HG03575 (cell line): Measurements from ENCODE around the gene CMIP.

Experiments
- ATAC-seq: cut with Tn5 transposase; IDR thresholded peaks from one replicate; pipeline ENCODE4 v1.9.1; 2021; ENCODE audit not compliant: unreplicated experiment, insufficient number of reproducible peaks, low FRiP score; ENCODE audit errors: extremely low read depth

The CMIP gene

DNA sequence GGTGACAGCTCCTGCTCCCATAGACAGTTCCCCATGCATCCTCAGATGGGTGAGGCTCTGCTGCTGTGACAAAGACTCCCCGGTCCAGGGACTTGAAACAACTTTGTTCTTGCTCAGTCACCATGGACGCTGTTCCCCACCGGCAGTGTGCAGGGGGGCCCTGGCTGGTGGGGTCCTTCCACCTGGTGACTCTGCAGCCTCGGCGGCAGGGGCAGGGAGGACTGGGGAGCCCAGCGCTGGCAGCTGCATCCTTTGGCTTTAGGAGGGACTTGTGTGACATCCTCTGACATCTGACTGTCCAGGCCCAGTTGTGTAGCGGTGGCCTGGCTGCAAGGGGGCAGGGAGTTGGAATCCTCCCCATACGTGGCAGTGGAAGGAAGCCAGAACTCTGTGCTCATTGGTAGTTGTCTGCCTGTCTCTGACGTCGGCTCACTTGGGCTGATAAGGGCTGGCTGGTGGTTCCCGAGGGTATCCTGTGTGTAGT is 107.3 kb downstream of the CMIP start:
- ATAC-seq: no peak

DNA sequence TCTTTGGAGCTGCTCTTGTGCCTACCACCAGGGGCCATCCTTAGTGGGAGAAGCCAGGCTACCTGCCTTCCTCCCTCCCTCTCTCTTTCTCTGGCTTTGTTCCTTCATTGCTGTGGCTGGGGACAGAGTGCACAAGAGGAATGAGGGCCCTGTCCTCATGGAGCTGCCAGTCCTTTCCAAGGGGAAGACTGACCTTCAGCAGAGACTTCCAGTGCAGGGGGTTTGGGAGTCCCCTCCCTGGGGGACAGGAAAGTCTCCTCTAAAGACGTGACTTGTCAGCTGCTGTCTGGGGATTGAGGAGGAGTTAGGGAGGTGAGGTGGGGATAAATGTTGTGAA is 108.1 kb downstream of the CMIP start:
- ATAC-seq: no peak

DNA sequence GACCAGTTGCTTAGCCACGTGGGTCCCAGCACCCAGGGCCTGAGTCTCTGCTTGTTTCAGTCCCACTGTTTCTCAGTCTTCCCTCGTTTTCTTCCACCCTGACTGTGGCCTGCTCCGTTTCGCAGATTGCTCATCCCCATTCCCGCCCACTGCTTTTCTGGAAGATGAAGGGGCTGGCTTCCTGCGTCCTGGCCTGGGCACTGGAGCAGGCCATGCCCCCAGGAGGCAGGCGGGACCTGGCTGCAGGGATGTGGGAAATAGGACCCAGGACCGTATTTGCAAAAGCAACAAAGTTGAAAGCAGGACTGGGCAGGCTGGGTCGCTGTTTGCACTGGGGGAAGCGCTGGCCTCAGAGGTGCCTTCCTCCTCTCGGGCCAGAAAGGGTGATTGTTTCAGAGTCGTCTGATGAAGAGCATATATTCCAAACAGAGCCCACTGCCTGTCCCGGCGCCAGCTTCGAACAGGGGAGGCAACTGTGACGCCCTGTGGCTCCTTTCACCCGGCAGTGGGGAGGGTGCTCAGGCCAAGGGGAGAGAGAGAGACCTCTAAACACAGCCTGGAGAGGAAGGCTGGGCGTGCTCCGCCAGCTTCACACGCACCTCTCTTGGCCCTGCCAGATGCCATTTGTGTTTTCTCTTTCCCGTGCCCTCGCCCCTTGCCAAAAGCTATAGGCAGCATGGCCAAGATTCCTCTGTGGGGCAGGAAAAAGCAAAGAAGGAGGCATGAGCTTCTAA is 108.6 kb downstream of the CMIP start:
- ATAC-seq: no peak

DNA sequence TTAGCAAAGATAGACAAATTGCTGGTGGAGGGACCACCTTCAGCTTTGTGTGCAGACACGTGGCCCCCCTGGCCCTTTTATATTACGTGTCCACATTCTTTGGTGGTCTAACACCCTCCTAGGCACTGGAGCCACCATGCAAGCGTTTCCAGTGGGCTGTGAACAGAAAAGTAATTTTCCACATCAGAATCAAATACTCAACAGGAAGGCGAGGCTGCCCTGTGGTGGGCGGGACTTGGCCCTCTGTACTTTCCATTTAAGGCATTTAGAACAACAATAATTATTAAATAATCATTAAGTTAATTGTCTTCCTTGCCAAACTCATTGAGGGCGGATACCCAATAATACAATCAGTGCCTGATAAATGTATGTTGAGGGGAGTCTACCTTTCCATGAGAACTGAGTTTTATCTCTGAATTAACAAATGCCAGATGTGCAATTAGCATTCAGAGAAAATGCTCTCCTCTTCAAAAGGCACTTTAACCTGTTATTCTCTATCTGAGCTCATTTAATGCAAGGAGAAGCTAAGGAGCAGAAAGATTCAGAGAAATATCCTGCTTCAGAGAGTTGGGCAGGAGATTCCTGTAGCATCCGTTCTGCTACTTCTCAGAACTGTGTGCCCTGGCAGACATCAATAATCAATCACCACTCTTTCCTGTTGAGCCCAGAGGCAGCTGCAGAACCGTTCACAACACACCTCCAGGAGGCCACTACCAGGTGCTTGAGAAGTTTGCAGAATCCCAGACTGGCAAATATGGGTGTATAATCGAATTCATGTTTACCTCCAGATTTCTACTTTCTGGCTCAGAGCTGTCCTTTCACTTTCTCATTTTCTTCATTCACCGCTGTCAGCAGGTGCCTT is 109.4 kb downstream of the CMIP start:
- ATAC-seq: no peak

DNA sequence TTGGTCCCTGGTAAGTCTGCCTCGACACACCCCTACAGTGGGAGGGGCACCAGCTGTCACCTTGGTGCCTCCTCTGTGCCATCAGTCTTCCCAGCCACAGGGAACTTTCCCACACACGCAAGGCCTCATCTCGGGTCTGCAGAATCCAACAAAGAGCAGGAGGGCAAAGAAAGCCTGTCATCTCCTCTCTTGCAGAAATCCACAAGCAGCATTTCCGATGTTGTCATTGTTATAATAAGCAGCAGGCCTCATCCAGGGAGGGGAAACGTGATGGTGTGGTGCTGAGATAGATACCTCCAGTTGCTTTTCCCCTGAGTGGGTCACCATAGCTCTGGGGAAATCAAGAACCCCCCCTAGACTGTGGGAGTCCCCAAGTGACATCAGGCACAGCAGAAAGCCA is 110.4 kb downstream of the CMIP start:
- ATAC-seq: no peak

DNA sequence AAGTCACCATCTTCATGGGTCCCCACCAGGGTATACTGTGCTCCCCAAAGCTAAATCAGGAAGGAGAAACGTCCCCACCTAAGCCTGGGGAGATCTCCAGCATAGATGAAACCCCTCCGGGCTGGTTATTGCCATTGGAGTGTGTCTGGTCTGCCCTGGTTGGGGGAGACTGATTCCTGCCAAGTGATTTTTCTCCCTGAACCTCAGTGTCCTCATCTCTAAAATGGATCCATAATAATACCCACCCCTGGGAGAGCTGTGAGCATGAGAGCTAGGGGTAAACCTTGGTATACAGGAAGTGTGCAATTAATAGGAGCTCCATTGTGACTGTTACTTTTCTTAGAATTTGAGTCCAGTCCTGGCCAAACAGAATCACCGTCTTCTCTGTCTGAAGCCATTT is 111.1 kb downstream of the CMIP start:
- ATAC-seq: no peak

DNA sequence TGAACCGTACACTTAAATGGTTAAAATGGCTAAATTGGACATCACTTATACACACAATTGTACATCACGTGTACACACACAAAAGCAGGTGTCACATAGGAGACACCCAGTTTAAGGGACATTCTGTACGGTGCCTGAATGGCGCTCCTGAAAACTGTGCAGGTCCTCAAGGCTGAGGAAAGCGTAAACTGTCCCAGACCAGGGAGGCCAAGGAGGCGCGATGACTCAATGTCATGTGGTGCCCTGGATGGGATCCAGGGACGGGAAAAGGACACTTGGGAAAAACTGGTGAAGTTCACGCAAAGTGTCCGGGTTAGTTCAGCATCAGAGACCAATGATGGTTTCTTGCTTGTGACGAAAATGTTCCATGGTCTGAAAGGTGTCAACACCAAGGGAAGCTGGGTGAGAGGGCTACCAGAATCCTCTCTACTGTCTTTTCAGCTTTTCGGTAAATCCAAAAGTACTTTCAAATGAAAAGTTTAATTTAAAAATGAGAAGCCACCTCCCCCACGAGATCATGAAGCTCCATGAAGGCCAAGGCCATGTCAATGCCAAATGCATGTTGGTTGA is 112.2 kb downstream of the CMIP start:
- no peak for ATAC-seq

DNA sequence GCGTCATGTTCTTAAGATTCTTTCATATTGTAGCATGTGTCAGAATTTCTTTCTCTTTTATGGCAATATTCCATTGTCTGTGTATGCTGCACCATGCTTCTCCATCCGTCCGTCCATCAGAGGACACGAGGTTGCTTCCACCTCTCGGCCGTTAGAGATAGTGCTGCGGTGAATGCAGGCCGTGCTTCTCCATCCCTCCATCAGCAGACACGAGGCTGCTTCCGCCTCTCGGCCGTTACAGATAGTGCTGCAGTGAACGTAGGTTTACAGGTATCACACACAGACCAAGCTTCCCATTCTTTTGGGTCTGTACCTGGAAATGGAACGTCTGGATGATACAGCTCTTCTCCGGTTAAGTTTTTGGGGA is 113.5 kb downstream of the CMIP start:
- no peak for ATAC-seq

DNA sequence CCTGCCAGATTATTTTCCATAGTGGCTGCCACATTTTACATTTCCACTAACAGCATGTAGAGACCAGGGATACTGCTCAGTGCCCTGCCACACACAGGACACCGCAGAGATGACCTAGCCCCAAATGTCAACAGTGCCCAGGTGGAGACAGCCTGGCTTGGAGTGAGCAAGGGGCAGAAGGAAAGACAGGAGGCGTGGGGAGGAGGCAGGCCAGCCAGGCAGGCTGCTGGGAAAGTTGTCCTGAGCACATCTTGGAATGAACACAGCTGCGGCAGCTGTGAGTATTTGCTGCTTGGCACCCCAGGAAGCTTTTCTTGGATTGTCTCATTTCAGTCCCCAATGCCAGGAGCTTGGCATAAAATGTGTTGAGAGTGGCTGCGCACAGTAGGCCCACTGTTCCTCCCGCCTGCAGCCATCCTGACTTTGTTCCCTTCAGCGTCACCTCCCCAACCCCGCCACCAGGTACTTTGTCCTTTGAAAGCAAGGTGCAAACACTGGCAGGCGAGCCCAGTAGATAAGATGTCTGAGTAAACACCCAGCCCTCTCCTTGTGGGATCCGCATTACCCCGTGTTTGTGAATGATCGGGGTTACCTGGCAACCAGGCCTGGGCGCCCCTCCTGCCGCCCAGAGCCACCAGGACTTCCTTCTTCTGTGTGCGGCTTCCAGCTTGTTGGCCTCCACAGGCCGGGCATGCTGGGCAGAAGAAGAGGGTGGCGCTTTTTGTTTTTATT is 114.0 kb downstream of the CMIP start:
- ATAC-seq: no peak

DNA sequence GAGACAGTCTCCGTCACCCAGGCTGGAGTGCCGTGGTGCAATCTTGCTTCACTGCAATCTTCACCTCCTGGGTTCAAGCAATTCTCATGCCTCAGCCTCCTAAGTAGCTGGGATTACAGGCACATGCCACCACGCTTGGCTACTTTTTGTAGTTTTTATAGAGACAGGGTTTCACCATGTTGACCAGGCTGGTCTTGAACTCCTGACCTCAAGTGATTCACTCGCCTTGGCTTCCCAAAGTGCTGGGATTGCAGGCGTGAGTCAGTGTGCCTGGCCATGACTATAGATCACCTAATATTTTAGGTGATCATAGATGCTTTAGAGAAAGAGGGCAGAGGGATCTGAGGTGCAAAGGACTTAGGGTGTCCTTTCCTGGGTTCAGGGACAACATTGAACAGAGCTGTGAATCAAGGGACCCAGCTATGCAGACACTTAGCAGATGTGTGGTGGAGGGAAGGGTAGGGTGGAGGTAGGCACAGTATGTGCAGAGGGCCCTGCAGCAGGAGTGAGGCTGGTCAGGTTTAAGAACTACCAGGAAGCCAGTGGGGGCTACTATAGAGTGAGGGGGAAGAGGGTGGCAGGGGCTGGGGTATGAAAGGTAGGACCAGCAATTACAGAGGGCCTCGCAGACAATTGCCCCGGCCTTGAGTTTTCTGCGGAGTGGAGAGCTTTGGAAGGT is 116.5 kb downstream of the CMIP start:
- no peak for ATAC-seq

DNA sequence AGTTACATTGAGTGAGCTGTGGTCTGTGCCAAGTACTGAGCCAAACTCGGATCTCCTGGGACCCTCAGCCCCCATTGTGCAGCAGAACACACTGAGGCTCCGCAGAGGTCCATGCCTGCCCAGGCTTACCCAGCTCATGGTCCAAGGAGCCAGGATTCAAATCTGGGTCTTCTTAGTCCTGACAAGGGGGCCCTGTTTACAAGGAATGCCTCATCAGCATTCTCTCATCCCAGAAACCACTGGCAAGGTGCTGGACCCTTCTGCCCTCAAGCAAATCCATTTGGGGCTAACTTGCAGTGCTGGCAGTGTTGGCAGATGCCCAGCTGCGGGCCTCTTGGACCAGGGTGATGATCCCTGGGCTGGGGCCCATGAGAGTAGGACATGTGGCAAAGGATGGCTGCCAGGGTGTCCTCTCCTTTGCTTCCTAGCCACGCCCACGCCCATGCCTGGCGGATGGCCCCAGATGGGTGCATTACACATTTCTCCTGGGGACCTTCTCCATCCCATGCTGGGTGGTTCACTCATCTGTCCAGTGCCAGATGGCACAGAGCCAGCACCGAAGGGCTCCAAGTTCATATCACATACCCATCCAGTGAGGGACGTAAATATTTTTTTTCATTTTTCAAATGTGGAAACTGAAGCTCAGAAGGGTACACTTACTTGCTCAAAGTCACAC is 117.7 kb downstream of the CMIP start:
- no peak for ATAC-seq

DNA sequence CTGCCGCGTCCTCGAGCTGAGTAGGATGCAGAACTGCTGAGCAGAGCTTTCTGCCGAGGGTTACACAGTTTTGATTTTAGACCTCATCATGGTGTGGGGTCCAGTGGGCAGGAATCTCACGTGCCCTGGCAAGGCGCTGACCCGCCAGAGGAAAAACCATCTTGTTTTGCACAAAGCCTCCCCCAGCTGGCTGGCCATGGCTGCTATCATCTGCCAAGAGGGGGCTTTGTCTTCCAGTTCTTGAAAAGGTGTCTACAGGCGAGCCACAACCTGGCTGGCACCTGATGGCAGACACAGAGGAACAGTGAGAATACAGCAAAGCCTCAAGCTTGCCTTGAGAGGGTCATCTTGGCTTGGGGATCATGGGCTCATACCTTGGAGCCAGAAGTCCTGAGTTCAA is 118.3 kb downstream of the CMIP start:
- ATAC-seq: no peak

DNA sequence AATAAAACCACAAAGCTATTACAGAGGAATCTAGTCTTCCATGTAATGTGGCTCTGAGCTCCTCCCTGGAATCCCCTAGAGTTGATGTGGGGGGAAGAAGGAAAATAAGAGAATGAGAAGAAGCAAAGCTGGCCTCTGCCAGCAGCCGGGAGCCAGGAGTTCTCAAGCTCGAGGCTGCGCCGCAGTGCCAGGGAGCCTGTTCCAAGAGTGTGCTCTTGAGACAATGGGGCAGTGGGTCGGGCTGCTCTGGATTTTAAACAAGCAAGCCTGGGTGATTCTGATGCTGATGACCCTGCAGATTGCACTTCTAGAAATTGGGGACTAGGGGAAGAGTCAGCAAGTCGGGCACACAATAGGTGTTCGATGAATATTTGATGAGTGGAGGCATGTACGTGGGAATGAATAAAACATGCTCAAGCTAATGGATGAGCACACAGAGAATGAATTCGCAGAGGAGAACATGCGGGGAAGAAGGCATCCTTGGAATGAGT is 119.9 kb downstream of the CMIP start:
- no peak for ATAC-seq

DNA sequence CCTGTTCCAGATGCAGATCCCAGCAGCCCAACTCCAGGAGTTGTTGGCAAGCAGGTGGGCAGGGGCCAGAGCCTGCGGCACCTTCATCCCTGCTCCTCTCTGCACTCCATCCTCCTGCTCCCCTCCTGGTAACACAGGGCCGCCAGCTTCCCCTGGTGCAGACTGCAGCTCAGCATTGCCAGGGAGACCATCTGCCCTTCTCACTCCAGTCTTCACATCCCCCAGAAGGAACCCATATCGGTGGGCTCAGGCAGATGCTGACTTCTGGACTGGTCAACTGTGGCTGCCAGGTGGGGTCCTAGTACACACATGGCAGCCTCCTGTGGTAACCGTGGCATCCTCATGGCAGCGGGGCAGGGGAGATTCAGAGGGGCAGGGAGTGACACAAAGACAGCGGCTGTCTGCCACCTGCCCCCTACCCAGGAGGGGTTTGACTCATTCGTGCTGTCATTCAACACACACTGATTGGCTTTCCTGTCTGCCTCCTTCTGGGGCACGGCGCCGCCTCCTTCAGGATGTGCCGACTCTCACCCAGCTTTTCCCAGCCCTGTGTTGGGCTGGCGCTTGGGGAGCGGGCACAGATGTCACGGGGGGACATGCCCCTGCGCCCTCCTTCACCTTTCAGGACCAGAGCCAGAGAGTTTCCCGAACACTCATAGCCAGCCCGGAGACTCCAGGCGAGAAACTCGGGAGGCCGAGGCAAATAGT is 120.9 kb downstream of the CMIP start:
- no peak for ATAC-seq

DNA sequence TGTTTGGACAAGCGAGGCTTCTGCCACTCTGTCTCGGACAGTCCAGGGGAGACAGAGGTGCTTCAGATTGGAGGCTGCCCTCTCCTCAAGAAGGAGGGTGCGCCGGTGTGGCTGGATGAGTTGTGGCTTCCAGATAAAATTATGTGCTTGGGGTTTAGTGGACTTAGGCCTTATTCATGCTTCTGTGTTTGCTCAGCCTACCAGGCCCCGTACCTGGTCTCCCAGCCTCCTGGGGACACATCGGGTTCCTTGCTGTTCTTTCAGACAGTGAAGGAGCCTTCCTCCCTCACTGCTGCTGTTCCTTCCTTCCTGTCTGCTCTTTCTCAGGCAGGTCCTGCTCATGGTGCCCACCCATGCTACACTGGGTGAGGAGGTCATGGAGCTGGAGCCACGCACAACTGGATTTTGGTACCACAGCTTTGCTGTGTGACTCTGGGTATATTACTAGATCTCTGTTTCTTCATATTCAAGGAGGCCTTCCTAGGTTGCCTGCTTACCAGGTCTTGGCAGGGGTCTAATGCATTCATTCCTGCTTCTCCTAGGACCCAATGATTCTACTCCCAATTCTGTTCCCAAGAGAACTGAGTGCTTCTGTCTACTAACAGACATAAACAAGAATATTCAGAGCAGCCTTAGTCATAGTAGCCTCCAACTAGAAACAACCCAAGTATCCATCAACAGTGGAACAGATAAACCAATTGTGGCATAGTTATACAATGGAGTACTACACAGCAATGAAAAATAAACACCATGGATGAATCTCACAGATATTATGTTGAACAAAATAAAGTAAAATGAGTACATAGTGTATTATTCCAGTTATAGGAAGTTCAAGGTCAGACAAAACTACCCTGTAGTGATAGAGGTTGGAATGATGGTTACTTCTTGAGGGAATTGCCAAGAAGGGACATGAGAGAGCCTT is 121.7 kb downstream of the CMIP start:
- no peak for ATAC-seq

DNA sequence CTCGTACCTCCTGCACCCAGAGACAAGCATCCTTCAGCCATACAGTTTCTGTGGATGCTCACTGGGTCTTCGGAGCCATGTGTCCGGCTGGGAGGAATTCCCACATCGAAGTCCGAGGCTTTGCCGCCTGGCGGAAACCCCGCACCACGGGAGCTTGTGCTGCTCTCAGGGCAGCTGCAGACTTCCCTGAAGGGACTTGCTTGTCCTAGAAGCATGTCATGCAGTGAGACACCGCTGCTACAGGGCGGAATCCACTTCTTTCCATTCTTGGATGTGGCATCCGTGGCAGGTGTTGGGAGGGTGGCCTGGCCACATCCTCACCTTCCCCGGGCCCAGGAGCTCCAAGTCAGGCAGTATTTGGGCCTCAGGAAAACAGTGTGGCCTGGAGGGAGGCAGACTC is 122.5 kb downstream of the CMIP start:
- no peak for ATAC-seq
